ENCODE results near the gene TNNC1. TPM values are rescaled to one million over a fixed set of nuclear protein-coding genes. Genes with fewer than 3 reads are reported as not detected.

TNNC1 gene
- 1 to 10 TPM in 3 of 4 donors, not detected in 1; 1.2 to 7.1 (median 4.0) TPM for total RNA-seq

DNA sequence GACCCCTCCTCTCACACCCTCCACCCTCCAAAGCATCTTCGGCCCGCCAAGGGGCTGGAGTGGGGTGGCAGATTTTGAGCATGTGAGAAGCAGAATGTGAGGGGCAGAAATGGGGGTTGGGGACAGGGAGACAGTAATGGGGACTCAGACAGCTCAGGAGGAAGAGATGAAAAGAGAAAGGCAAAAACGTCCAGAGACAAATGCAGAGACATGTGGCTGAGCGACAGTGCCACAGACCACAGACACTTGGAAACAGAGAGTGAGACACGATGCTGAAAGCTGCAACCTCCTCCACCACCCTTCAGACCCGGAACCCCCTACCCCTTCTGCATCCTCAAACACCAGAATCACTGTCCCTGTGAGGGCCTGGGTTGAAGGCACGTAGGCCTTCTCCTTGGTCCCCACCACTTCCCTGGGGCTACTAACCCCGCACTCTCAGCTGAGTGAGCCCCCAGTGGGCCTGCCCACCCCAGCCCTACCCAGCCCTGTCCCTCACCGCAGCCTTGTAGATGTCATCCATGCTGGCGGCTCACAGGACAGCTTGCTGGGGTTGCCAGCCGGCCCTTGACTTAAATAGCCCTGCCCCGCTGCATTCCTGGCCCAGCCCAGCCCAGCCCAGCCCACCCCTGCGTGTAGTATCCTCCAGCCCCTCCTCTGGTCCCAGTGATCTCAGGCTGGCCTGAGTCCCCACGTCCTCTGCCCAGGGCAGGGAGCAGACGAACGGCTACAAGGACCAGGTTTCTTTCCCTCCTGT, at the start of gene TNNC1:
Gene TNNC1 (minus strand): TSS at position 546 of the 754 bp plus-strand sequence. CDS start 26 bp downstream, at position 520.
- 83% methylated on average over 9 of the region's 16 CpGs for WGBS
- Histone ChIP-seq H3K36me3 (peaks cover 4 to 34% (median 16%) of the 10 kb centered on the region in 4 donors), H3K4me1 (peaks cover 31 to 54% (median 43%) of the 10 kb centered on the region in 4 donors), H3K27ac (replicated peaks in 1 of 4) (peak within 1 kb of the TSS; percentile 93 to 95 (median 94)), H3K4me3 (peak within 1 kb of the TSS; percentile 79 to 96 (median 94)), H3K9me3 (no peaks in the 10 kb centered on the region), H3K27me3 (no peaks in the 10 kb centered on the region)
- TF ChIP-seq POLR2AphosphoS5 (IDR thresholded peaks at IDR 0.05), result no peak
- TF ChIP-seq, protein P1, sequence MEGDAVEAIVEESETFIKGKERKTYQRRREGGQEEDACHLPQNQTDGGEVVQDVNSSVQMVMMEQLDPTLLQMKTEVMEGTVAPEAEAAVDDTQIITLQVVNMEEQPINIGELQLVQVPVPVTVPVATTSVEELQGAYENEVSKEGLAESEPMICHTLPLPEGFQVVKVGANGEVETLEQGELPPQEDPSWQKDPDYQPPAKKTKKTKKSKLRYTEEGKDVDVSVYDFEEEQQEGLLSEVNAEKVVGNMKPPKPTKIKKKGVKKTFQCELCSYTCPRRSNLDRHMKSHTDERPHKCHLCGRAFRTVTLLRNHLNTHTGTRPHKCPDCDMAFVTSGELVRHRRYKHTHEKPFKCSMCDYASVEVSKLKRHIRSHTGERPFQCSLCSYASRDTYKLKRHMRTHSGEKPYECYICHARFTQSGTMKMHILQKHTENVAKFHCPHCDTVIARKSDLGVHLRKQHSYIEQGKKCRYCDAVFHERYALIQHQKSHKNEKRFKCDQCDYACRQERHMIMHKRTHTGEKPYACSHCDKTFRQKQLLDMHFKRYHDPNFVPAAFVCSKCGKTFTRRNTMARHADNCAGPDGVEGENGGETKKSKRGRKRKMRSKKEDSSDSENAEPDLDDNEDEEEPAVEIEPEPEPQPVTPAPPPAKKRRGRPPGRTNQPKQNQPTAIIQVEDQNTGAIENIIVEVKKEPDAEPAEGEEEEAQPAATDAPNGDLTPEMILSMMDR (IDR thresholded peaks at IDR 0.05), result no peak
- TF ChIP-seq EP300 (IDR thresholded peaks at IDR 0.05), result no peak
- no peak for TF ChIP-seq POLR2A (IDR thresholded peaks at IDR 0.05; ENCODE audit: low read depth)
- no peak for DNase-seq (ENCODE audit: extremely low spot score)
- intact Hi-C loops (cut with DNase I), result no loop called here

- Histone ChIP-seq H3K36me3 (peaks cover 0 to 21% (median 12%) of the 10 kb centered on the region in 4 donors), H3K27me3 (no peaks in the 10 kb centered on the region), H3K4me3 (no peak overlapping the region), H3K9me3 (no peaks in the 10 kb centered on the region), H3K27ac (replicated peaks in 1 of 4) (no peak overlapping the region), H3K4me1 (peaks cover 0 to 6% (median 2%) of the 10 kb centered on the region in 4 donors)
- no peak for DNase-seq (ENCODE audit: extremely low spot score)
- WGBS, result 100% methylated on average over 3 of the region's 11 CpGs
- intact Hi-C loops (cut with DNase I), result no loop called here
- TF ChIP-seq POLR2AphosphoS5 (IDR thresholded peaks at IDR 0.05), result no peak
- TF ChIP-seq POLR2A (IDR thresholded peaks at IDR 0.05; ENCODE audit: low read depth), result no peak
- TF ChIP-seq, protein P1 (IDR thresholded peaks at IDR 0.05), result no peak
- no peak for TF ChIP-seq EP300 (IDR thresholded peaks at IDR 0.05)
These were observed 49.0 kb upstream of the TNNC1 start for GRCh38 chr3:52502808-52503350.

DNA sequence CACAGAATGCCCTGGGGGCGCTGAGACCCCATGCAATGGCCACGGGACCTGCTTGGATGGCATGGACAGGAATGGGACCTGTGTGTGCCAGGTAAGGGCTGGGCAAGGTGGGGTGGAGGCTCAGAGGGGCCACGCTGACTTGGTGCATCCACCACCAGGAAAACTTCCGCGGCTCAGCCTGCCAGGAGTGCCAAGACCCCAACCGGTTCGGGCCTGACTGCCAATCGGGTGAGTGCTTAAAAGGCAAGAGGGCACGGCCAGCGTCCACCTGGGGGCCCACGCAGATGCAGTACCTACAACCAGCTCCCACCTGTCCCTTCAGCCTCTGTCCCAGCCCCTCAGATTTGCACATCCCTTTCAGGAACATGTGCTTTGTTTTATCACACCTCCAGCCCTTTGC, 48.2 kb upstream of the TNNC1 start:
- TF ChIP-seq POLR2A (IDR thresholded peaks at IDR 0.05; ENCODE audit: low read depth) (no peak), POLR2AphosphoS5 (IDR thresholded peaks at IDR 0.05) (no peak), EP300 (IDR thresholded peaks at IDR 0.05) (no peak)
- TF ChIP-seq, protein P1 (IDR thresholded peaks at IDR 0.05), result no peak

GRCh38 chr3:52501046-52501445, 47.2 kb upstream of the TNNC1 start:
- H3K27me3 ChIP-seq, result no peaks in the 10 kb centered on the region
- no peak overlapping the region for H3K27ac ChIP-seq (replicated peaks in 1 of 4)
- no peak for TF ChIP-seq POLR2A (IDR thresholded peaks at IDR 0.05; ENCODE audit: low read depth)
- TF ChIP-seq, protein P1 (IDR thresholded peaks at IDR 0.05), result no peak
- no peak for TF ChIP-seq EP300 (IDR thresholded peaks at IDR 0.05)
- no peak for TF ChIP-seq POLR2AphosphoS5 (IDR thresholded peaks at IDR 0.05)
- H3K4me1 ChIP-seq, result peaks cover 7 to 20% (median 11%) of the 10 kb centered on the region in 4 donors
- WGBS, result 79% methylated on average over 5 of the region's 11 CpGs
- H3K36me3 ChIP-seq, result peaks cover 0 to 16% (median 8%) of the 10 kb centered on the region in 4 donors
- no peak overlapping the region for H3K4me3 ChIP-seq
- no peak for DNase-seq (ENCODE audit: extremely low spot score)
- intact Hi-C loops (cut with DNase I), result no loop called here
- no peaks in the 10 kb centered on the region for H3K9me3 ChIP-seq

More for the DNA sequence above, 48.2 kb upstream of the TNNC1 start:
- H3K27ac ChIP-seq (replicated peaks in 1 of 4), result no peak overlapping the region
- peaks cover under 1 to 11% (median 3%) of the 10 kb centered on the region in 4 donors for H3K4me1 ChIP-seq
- H3K4me3 ChIP-seq, result no peak overlapping the region
- WGBS, result 90% methylated on average over 8 of the region's 11 CpGs
- no peaks in the 10 kb centered on the region for H3K9me3 ChIP-seq
- intact Hi-C loops (cut with DNase I), result no loop called here
- no peak for DNase-seq (ENCODE audit: extremely low spot score)
- H3K27me3 ChIP-seq, result no peaks in the 10 kb centered on the region
- H3K36me3 ChIP-seq, result peaks cover 0 to 16% (median 11%) of the 10 kb centered on the region in 4 donors
